ENCODE data around the gene INTS11. TPM values are rescaled to one million over a fixed set of nuclear protein-coding genes. Genes with fewer than 3 reads are reported as not detected.

The INTS11 gene
- total and polyA plus RNA-seq, 9 of the 15 experiments (the other 6 are each of a cell fraction or from before 2014, with no cell fraction given), result 3.6 to 183 (median 110) TPM

GRCh38 chr1:1291548-1292441 is 32.7 kb downstream of the INTS11 start:
- no peaks in the 10 kb centered on the region for H3K79me2 ChIP-seq (ENCODE audit: control insufficient read depth, insufficient read depth, low read length)
- no peak overlapping the region for H3K4me3 ChIP-seq
- CTCF ChIA-PET (ENCODE audit: low intra/inter-chr PET ratio), result interaction anchor here (0.5 to 1.5 kb wide), 5 partner anchors 170 to 404 kb away, joined by 4 to 8 read pairs (median 6); no protein-coding TSS in a partner anchor
- H2AFZ ChIP-seq (ENCODE audit: low read depth, low read length), result no peak overlapping the region
- 24% methylated on average over 42 of the region's 45 CpGs for WGBS (ENCODE audit: insufficient coverage, low coverage, missing lambda C conversion rate)
- no peak overlapping the region for H3K4me2 ChIP-seq (ENCODE audit: insufficient read depth, low read length)
- no peak overlapping the region for H3K27ac ChIP-seq (ENCODE audit: extremely low read depth, low read depth, low read length)
- FAIRE-seq (peak; percentile 92), DNase-seq (ENCODE audit: extremely low read depth in 1 of 4, low spot score in 3 of 4) (peak; percentile 62 to 89 (median 70)), ATAC-seq (peak; percentile 81)
- H3K9me1 ChIP-seq (ENCODE audit: control insufficient read depth, insufficient read depth, low read length), result peaks cover 8% of the 10 kb centered on the region
- peaks cover 5 to 85% of the 10 kb centered on the region in 2 experiments; a peak in 3 of 5 replicates for H3K4me1 ChIP-seq (replicated peaks in 1 of 2; ENCODE audit: control insufficient read depth in 2 of 2, insufficient read depth in 2 of 2, low read length in 2 of 2)
- intact Hi-C loops (cut with micrococcal nuclease), result loop anchor here (2.0 to 10.0 kb wide), 3 partner anchors 169 to 307 kb away; partner anchors contain the start of genes C1orf159 and PERM1
- H3K9me3 ChIP-seq (replicated peaks; ENCODE audit: control insufficient read depth, insufficient read depth, low read depth, low read length), result no peaks in the 10 kb centered on the region
- no TSS peak for BruUV-seq (replicated peaks)
- H3K36me3 ChIP-seq (ENCODE audit: control insufficient read depth, insufficient read depth, low read length), result peaks cover 10% of the 10 kb centered on the region; the same call in 1 of the 3 replicates
- H4K20me1 ChIP-seq (replicated peaks; ENCODE audit: control insufficient read depth, insufficient read depth, low read length), result peaks cover 19% of the 10 kb centered on the region; the same call in 1 of the 2 replicates
- in situ Hi-C loops (cut with MboI), result no loop called here
- POLR2A ChIA-PET, result interaction anchor here (0.6 to 1.5 kb wide), 9 partner anchors 11 to 205 kb away, joined by 3 to 6 read pairs (median 4); partner anchors contain the start of gene SCNN1D
- H3K27me3 ChIP-seq (ENCODE audit: control insufficient read depth in 2 of 2, insufficient read depth in 2 of 2, low read length in 2 of 2), result peaks cover 2 to 20% of the 10 kb centered on the region in 2 experiments; a peak in 3 of 5 replicates
- H3K9ac ChIP-seq (ENCODE audit: insufficient read depth in 1 of 2, low read depth in 2 of 2, low read length in 2 of 2), result peak overlapping the region in 1 of 2 experiments; percentile 82; a peak in 2 of 4 replicates
- TF ChIP-seq ZNF253 (CRISPR knock-in tag; conservative IDR thresholded peaks at IDR 0.05), result no peak
- TF ChIP-seq, protein P1, sequence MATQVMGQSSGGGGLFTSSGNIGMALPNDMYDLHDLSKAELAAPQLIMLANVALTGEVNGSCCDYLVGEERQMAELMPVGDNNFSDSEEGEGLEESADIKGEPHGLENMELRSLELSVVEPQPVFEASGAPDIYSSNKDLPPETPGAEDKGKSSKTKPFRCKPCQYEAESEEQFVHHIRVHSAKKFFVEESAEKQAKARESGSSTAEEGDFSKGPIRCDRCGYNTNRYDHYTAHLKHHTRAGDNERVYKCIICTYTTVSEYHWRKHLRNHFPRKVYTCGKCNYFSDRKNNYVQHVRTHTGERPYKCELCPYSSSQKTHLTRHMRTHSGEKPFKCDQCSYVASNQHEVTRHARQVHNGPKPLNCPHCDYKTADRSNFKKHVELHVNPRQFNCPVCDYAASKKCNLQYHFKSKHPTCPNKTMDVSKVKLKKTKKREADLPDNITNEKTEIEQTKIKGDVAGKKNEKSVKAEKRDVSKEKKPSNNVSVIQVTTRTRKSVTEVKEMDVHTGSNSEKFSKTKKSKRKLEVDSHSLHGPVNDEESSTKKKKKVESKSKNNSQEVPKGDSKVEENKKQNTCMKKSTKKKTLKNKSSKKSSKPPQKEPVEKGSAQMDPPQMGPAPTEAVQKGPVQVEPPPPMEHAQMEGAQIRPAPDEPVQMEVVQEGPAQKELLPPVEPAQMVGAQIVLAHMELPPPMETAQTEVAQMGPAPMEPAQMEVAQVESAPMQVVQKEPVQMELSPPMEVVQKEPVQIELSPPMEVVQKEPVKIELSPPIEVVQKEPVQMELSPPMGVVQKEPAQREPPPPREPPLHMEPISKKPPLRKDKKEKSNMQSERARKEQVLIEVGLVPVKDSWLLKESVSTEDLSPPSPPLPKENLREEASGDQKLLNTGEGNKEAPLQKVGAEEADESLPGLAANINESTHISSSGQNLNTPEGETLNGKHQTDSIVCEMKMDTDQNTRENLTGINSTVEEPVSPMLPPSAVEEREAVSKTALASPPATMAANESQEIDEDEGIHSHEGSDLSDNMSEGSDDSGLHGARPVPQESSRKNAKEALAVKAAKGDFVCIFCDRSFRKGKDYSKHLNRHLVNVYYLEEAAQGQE (IDR thresholded peaks at IDR 0.05; ENCODE audit: borderline replicate concordance), result peak; percentile 76
- TF ChIP-seq, protein P1 (CRISPR knock-in tag; IDR thresholded peaks at IDR 0.05; ENCODE audit: low read depth), result no peak
- no peak for TF ChIP-seq ARNT (IDR thresholded peaks at IDR 0.05)
- no peak for TF ChIP-seq NUFIP1 (IDR thresholded peaks at IDR 0.05; ENCODE audit: partially characterized antibody)
- peak; percentile 72; the same call in 1 of the 2 replicates for TF ChIP-seq ZNF282 (CRISPR knock-in tag; IDR thresholded peaks at IDR 0.05)
- TF ChIP-seq EP300 (IDR thresholded peaks at IDR 0.05; ENCODE audit: low read length), result no peak
- TF ChIP-seq MAX (CRISPR knock-in tag; IDR thresholded peaks at IDR 0.05), result peak; percentile 74
- TF ChIP-seq SAFB (IDR thresholded peaks at IDR 0.05; ENCODE audit: borderline replicate concordance, low read depth, low read length), result peak; percentile 63; the same call in 1 of the 2 replicates
- no peak for TF ChIP-seq SOX6 (IDR thresholded peaks at IDR 0.05)

All from K562 (cell line).